ENCODE data around the gene PRLH.

Gene PRLH

GRCh38 chr2:237561221-237561620 is 5.2 kb upstream of the PRLH start:
- Histone ChIP-seq H3K27me3 (replicated peaks) (no peaks in the 10 kb centered on the region), H3K27ac (no peak overlapping the region), H3K4me3 (ENCODE audit: low read depth, low read length) (no peak overlapping the region), H3K36me3 (replicated peaks) (peaks cover 6% of the 10 kb centered on the region)
- DNase-seq: no peak
- no peak for TF ChIP-seq CTCF (IDR thresholded peaks at IDR 0.05; ENCODE audit: low read depth, low read length, missing control alignments)
- in situ Hi-C loops (cut with HindIII; ENCODE audit: low pct_ligation_motif_present, low sequenced_read_pairs): no loop called here

- H3K4me3 ChIP-seq (ENCODE audit: low read depth, low read length): no peak overlapping the region
- H3K36me3 ChIP-seq (replicated peaks): no peaks in the 10 kb centered on the region
- TF ChIP-seq CTCF (IDR thresholded peaks at IDR 0.05; ENCODE audit: low read depth, low read length, missing control alignments): no peak
- in situ Hi-C loops (cut with HindIII; ENCODE audit: low pct_ligation_motif_present, low sequenced_read_pairs): no loop called here
- H3K27ac ChIP-seq: no peak overlapping the region
- DNase-seq: peak; percentile 33
- no peaks in the 10 kb centered on the region for H3K27me3 ChIP-seq (replicated peaks)
These were observed 2.6 kb upstream of the PRLH start for GRCh38 chr2:237563816-237564215.

- no peak overlapping the region for H3K4me3 ChIP-seq (ENCODE audit: low read depth, low read length)
- H3K27ac ChIP-seq: no peak overlapping the region
- no peak for TF ChIP-seq CTCF (IDR thresholded peaks at IDR 0.05; ENCODE audit: low read depth, low read length, missing control alignments)
- no peak for DNase-seq
- H3K36me3 ChIP-seq (replicated peaks): no peaks in the 10 kb centered on the region
- in situ Hi-C loops (cut with HindIII; ENCODE audit: low pct_ligation_motif_present, low sequenced_read_pairs): no loop called here
- H3K27me3 ChIP-seq (replicated peaks): no peaks in the 10 kb centered on the region
These were observed 1.7 kb upstream of the PRLH start for GRCh38 chr2:237564526-237565131.

- Histone ChIP-seq H3K27me3 (replicated peaks) (no peaks in the 10 kb centered on the region), H3K27ac (no peak overlapping the region), H3K36me3 (replicated peaks) (no peaks in the 10 kb centered on the region), H3K4me3 (ENCODE audit: low read depth, low read length) (no peak overlapping the region)
- DNase-seq: no peak
- in situ Hi-C loops (cut with HindIII; ENCODE audit: low pct_ligation_motif_present, low sequenced_read_pairs): no loop called here
- TF ChIP-seq CTCF (IDR thresholded peaks at IDR 0.05; ENCODE audit: low read depth, low read length, missing control alignments): no peak
These were observed 400 bp upstream of the PRLH start for GRCh38 chr2:237565974-237566373.

GRCh38 chr2:237567276-237568029 is 1.1 kb downstream of the PRLH start:
- in situ Hi-C loops (cut with HindIII; ENCODE audit: low pct_ligation_motif_present, low sequenced_read_pairs): no loop called here
- no peak for TF ChIP-seq CTCF (IDR thresholded peaks at IDR 0.05; ENCODE audit: low read depth, low read length, missing control alignments)
- no peak overlapping the region for H3K27ac ChIP-seq
- no peaks in the 10 kb centered on the region for H3K36me3 ChIP-seq (replicated peaks)
- no peak for DNase-seq
- H3K27me3 ChIP-seq (replicated peaks): no peaks in the 10 kb centered on the region
- H3K4me3 ChIP-seq (ENCODE audit: low read depth, low read length): no peak overlapping the region
